Adipose tissue (tissue), 3 donors: ENCODE measurements around the gene SLC40A1. TPM values are rescaled to one million over a fixed set of nuclear protein-coding genes. Genes with fewer than 3 reads are reported as not detected.

ENCODE experiments used
- H3K27ac ChIP-seq: one replicate; pipeline ENCODE4 v1.5.1; 2013; ENCODE audit warnings: low read depth, low read length
- WGBS, 3 donors: extraction: QIAGEN DNeasy Blood & Tissue Kit; methylation state at CpG; one replicate each; pipeline ENCODE4 v1.1.7; 2013; 5-methylcytosine and 5-hydroxymethylcytosine counted together
- polyA plus RNA-seq, 3 donors: library from polyadenylated mRNA; stranded (reverse); fragments of 200-250 nt; gene quantifications; one replicate each; pipeline ENCODE4 v1.2.3, GENCODE V29; 2013
- donor health status: healthy with polysubstance abuse.
- donor health status: Bipolar disorder and iron deficiency.
- donor health status: healthy.

Gene SLC40A1
- polyA plus RNA-seq, 3 donors, result 14.9 to 58.0 (median 32.5) TPM

DNA sequence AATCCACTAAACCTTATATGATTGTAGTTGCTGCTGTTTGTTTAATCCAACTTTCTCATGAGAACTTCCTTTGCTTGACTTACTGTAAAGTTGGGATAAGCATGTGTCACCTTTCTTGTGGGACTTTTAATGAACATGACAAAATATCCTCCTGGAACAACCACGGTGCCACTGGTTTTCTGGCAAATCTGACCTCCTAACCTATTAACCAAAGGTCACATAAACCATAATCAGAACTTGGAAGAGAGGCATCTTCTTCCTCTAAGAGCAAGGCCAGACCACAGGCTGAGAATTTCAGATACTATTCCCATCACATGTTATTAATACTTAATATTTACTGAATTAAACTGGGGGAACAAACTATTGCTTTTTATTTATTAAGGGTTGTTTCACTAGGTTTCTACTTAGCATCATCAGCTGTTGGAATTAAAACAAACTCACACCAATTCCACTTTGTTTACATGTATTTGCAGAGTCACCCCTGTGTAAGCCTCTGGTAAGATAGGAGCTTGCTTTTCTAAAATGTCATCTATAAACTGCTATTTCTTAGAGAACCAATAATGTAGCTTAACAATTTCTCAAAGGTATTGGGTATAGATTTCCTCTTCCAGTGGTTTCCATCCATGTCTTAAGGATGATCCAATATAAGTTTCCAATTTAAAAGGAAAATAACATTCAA lies 2.2 kb downstream of the SLC40A1 start:
- no peak overlapping the region for H3K27ac ChIP-seq
- 15 to 25% (median 21%) methylated on average over 1 of the region's 1 CpG for WGBS, 3 donors

DNA sequence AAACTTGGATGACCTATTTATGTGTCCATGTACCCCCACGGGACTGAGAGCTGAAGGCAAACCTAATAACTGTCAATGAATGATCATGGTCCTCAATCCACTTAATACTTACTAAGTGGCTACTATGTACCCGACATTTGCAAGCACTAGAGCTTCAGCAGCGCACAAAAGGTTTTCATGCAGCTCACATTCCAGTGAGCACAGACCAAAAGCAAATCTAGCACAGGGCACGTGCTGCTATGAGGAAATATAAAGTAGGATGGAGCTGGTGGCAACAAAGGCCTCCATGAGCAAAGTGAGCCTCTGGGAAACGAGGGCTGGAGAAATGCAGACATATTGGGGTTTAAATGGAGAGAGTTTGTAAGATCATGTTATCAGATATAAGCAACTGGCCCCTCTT lies 3.5 kb downstream of the SLC40A1 start:
- no peak overlapping the region for H3K27ac ChIP-seq
- WGBS, 3 donors, result 50 to 74% (median 58%) methylated on average over 5 of the region's 5 CpGs

DNA sequence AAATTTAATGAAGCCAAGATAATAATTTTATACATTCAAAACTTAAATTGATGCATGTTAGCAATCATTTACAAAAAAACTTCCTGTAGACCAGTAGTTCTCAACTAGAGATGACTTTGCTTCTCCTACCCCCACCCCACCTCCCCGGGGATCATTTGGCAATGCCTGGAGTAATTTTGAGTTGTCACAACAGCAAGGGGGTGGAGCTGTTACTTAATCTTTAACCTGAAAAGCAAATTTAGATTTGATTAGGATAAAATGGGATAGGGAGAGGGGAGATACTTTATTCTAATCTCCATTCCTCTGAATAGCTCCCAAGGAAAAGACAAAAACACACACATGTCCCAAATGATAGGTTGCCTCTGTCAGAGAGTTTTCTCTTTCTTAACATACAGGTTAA lies 4.2 kb downstream of the SLC40A1 start:
- WGBS, 3 donors, result 17 to 23% (median 20%) methylated on average over 1 of the region's 1 CpG
- no peak overlapping the region for H3K27ac ChIP-seq

DNA sequence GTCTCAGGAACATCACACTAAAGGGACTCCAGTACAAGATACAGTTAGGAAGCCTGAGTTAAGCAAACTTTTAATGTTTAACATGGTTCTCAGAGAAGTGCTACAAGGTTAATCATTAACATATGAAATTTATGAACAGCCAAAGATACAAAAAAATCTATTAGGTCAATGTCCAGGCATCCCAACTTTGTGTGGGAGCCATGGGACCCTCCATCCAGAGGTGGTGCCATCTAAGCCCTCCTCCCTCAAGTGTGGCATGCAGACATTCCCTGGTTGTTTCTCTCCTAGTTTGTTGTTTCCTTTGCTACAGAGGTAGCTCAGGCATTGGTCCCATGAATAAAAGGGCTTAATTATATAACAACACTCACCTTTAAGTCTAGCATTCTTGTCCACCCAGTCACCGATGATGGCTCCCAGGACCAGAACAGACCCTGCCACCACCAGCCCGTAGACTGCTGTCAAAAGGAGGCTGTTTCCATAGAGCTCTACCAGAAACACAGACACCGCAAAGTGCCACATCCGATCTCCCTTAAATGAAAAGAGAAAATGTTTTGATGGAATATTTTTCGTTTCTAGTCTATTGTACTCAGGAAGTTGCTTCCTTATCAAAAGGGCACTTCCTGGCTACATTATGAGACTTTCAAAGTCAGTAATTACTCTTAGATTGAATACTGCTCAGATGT lies 5.7 kb downstream of the SLC40A1 start:
- 52 to 56% (median 55%) methylated on average over 5 of the region's 5 CpGs for WGBS, 3 donors
- no peak overlapping the region for H3K27ac ChIP-seq

DNA sequence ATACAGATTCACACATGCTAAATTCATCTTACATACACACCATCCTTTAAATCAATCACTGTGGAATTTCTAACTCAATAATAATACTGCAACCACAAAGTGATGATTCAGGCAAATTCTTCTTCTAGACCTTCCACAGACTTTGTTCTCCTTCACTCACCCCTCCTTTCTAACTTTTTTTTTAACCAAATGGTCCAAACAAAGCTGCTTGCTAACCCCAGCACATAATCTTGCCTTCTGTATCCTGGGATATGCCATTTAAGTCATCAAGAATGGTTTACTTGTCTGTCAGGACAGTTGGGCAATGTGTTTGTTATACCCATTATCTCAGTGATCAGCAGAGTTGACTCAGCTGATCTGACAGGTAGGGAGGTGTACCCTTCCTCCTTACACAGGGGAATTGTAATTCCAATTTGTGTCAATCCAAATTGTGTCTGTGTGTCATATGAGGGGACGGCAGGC lies 10.0 kb downstream of the SLC40A1 start:
- 82 to 94% (median 87%) methylated on average over 1 of the region's 1 CpG for WGBS, 3 donors
- H3K27ac ChIP-seq, result no peak overlapping the region

- no peak overlapping the region for H3K27ac ChIP-seq
- 9 to 33% (median 23%) methylated on average over 1 of the region's 1 CpG for WGBS, 3 donors
Measured at GRCh38 chr2:189569295-189569910, 11.2 kb downstream of the SLC40A1 start.

- H3K27ac ChIP-seq, result no peak overlapping the region
- 38 to 67% (median 44%) methylated on average over 3 of the region's 3 CpGs for WGBS, 3 donors
Measured at GRCh38 chr2:189566046-189566445, 14.5 kb downstream of the SLC40A1 start.

DNA sequence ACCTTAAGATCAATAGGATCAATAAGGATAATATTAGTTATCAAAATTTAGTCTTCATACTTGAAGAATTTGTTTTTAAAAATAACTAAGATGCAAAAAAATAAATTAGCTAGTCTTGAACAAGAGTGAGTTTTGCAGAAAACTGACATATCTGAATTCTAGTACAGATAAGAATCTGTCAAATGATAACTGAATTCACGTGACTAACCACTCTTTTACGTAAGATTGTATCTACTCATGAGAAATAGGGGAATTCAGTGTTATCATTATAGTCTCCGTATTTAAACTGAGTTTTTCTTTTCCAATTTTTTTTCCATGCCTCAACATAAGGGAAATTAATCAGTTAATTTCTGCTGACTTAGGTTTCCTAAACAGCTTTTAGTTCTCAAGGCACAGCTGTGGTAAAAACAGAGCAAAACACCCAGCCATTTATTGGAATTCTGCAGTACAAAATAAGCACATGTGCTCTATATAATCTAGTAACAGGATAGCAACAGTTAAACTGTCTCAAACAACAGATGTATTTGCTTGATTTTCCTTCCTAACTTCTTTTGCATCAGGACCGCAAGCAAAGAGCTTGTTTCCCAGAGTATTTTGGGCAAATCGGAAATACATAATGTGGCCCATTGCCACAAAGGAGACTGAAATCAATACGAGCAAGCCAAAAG lies 19.1 kb downstream of the SLC40A1 start:
- no peak overlapping the region for H3K27ac ChIP-seq
- WGBS, 3 donors, result 38 to 64% (median 41%) methylated on average over 6 of the region's 6 CpGs

DNA sequence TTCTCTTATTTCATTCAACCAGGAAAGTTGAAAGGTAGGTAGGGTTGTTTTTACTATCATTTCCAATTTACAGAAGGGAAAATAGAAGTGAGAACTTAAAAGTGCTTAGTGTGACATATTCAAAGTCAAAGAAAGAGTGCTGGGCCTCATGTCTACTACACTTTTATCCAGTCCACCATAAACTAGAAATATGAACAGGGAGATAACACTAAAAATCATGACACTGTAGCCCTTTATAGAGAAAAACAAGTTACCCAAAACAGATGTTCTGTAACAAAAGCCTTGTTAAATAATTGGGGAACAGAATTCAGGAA lies 20.4 kb downstream of the SLC40A1 start:
- H3K27ac ChIP-seq, result no peak overlapping the region

DNA sequence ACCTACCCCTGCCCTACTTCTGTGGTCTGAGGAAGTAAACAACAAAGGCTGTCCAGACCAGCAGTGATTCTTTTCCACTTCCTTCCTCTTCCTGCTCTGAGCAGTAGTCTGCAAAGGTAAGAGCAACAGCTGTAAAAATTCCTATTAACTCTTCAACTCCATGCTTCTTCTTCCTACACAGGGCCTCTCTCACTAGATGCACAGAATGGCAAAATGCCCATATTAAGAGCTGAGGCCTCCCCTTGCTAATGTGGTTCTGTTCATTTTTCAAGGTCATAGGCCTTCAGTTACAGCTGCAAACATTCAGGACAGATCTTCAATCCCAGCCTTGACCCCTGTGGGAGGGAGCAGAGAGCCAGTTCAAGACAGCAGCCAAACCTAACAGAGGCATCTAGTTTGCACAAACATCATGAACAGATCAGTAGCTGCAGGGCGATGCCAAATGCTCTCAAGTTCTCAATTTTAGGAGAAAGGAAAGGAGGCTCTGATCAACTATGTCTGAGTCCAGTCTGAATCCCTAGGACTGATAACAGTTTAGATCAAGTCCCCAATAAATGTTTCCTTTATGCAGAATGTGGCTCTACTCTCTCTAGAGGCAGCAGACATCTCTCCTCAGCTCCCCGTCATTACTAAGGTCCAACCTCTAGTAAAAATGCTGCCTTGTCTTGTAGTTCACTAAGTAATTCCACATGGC lies 20.9 kb downstream of the SLC40A1 start:
- WGBS, 3 donors, result 43 to 61% (median 56%) methylated on average over 2 of the region's 2 CpGs
- no peak overlapping the region for H3K27ac ChIP-seq

DNA sequence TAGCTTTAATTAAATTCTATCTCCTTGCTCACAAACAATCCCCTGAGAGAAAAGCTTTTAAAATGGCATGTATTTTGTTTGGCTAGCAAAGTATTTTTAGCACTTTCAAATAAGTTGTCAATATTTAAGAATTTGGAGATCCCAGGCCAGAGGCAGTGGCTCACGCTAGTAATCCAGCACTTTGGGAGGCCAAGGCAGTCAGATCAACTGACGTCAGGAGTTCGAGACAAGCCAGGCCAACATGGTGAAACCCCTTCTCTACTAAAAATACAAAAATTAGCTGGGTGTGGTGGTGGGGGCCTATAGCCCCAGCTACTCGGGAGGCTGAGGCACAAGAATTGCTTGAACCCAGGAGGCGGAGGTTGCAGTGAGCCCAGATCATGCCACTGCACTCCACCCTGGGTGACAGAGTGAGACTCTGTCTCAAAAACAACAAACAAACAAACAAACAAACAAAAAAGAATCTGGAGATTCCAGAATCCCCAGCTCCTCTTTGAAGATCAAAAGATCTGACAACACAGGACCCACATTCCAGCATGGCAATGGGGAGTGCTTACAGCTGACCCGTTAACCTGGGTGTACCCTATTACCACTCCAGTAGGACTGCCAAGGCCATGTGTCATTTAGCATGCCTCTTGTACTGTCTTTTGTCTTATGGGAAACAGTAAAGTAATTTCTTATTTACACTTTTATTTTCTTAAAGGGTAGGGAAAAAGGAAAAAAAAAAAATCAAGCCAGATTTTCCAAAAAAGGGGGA lies 21.9 kb downstream of the SLC40A1 start:
- H3K27ac ChIP-seq, result no peak overlapping the region
- 81 to 95% (median 85%) methylated on average over 6 of the region's 6 CpGs for WGBS, 3 donors

DNA sequence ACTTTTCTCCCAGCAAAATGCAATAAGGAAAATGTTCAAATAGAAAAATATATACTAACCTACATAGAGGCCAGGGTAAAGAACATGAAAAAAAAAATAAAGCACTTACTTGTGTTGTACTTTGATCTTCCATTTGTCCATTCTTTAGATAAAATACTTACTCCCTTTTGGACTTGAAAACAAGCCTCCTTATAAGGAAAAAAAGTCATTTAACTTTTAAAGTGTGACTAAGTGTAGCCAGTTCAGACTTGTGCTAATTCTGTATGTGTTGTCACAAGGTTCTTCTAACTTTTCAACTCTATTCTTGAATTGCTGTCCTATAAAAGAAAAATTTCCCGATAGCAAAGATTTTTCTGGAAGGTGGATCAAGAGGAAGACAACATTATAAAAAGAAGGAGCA lies 23.2 kb downstream of the SLC40A1 start:
- no peak overlapping the region for H3K27ac ChIP-seq
- 63 to 77% (median 69%) methylated on average over 1 of the region's 1 CpG for WGBS, 3 donors

GRCh38 chr2:189556526-189556925 lies 24.1 kb downstream of the SLC40A1 start:
- 66 to 88% (median 68%) methylated on average over 7 of the region's 7 CpGs for WGBS, 3 donors
- H3K27ac ChIP-seq, result no peak overlapping the region

- 71 to 76% (median 72%) methylated on average over 2 of the region's 2 CpGs for WGBS, 3 donors
Measured at GRCh38 chr2:189555232-189555631, 25.4 kb downstream of the SLC40A1 start.

GRCh38 chr2:189553504-189554088 lies 27.0 kb downstream of the SLC40A1 start:
- 83 to 91% (median 88%) methylated on average over 1 of the region's 1 CpG for WGBS, 3 donors
- no peak overlapping the region for H3K27ac ChIP-seq

More at GRCh38 chr2:189555232-189555631, 25.4 kb downstream of the SLC40A1 start:
- no peak overlapping the region for H3K27ac ChIP-seq

DNA sequence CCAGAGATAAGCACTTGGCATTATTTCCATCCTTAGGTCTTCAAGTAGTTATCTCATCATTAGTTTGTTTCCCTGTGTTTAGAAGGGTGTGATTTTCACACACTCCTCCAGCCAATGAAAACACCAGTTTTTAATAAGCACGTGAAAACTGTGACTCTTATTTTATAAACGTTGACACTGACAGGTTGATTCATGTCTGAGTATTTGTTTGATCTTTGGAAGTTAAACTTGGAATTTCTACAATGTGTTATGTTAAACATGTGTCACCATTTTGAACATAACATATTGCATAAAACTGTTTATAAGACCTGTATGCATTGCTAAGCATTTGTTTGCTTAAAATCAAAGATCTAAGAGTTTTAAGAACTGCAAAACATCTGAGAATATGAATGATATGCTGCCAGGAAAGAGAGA lies 27.6 kb downstream of the SLC40A1 start:
- no peak overlapping the region for H3K27ac ChIP-seq
- 13 to 39% (median 35%) methylated on average over 2 of the region's 2 CpGs for WGBS, 3 donors

DNA sequence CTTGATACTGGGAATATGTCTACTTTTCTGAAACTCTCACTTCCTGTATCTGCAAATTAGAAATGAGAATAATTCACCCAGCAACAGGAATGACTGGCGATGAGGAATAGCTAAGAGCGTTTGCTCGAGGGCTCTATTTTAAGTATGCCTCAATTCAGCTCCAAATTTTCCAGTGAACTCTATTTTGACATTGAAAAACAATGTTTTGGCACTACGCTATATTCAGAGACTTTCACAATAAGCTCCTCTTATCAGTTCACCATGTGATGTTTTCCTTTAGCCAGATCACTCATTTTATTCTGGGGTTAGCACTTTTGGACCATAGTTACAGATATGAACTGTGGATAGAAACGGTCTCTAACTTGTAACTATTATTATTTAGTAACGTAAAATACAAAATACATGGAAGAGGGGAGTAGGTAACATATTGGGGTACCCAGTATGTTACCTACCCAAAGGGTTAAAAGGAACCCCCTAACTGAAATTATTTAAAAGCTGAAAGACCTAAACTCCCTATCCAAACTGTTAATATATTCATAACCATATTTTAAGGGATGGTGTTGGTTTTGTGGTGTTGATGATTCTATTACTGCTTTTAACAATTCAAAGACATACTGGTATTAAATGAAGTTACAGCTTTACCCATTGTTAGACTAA lies 28.1 kb downstream of the SLC40A1 start:
- 12 to 37% (median 37%) methylated on average over 6 of the region's 6 CpGs for WGBS, 3 donors
- H3K27ac ChIP-seq, result no peak overlapping the region
